Prostate gland (tissue), 2 donors: ENCODE data around the gene FOXN1.

Experiments
- POLR2A ChIP-seq: fragments of 450-650 bp; IDR thresholded peaks from one replicate; pipeline ENCODE4 v1.6.1; 2016; ENCODE audit warnings: antibody characterized with exemption, mild to moderate bottlenecking
- POLR2AphosphoS5 ChIP-seq: sonication (generic); formaldehyde crosslinking; IDR thresholded peaks from one replicate; pipeline ENCODE4 v1.6.1; 2017; ENCODE audit warnings: antibody characterized with exemption
- TF ChIP-seq, protein P1 (sequence below), 4 experiments: fragments of 200-600 bp in 2 of 4; fragments of 450-650 bp in 2 of 4; sonication (generic) in 2 of 4; IDR thresholded peaks; 1 replicate in 3 of 4; 2 replicates in 1 of 4; pipeline ENCODE4 v1.5.1; 2016 to 2019; ENCODE audit warnings: antibody characterized with exemption in 4 of 4, mild to moderate bottlenecking in 2 of 4, moderate library complexity in 2 of 4

- TF ChIP-seq POLR2A = no peak
- TF ChIP-seq, protein P1, sequence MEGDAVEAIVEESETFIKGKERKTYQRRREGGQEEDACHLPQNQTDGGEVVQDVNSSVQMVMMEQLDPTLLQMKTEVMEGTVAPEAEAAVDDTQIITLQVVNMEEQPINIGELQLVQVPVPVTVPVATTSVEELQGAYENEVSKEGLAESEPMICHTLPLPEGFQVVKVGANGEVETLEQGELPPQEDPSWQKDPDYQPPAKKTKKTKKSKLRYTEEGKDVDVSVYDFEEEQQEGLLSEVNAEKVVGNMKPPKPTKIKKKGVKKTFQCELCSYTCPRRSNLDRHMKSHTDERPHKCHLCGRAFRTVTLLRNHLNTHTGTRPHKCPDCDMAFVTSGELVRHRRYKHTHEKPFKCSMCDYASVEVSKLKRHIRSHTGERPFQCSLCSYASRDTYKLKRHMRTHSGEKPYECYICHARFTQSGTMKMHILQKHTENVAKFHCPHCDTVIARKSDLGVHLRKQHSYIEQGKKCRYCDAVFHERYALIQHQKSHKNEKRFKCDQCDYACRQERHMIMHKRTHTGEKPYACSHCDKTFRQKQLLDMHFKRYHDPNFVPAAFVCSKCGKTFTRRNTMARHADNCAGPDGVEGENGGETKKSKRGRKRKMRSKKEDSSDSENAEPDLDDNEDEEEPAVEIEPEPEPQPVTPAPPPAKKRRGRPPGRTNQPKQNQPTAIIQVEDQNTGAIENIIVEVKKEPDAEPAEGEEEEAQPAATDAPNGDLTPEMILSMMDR (IDR thresholded peaks at IDR 0.05) = no peak
- no peak for TF ChIP-seq POLR2AphosphoS5
Observed at GRCh38 chr17:28499684-28500357, 6.3 kb upstream of the FOXN1 start.
